Right cardiac atrium (tissue), 5 donors: Measurements from ENCODE around the gene FSTL4. TPM values are rescaled to one million over a fixed set of nuclear protein-coding genes. Genes with fewer than 3 reads are reported as not detected.
A peak's percentile ranks its signal among the peaks of the same experiment; 100 is the strongest.

Experiments
- ATAC-seq, 2 donors: fragments of 200-7000 bp; cut with Tn5 transposase; one replicate each; pipeline versions ENCODE4 v1.8.0 to v1.9.1; 2020; ENCODE audit warnings: moderate library complexity in 2 of 2, mild to moderate bottlenecking in 1 of 2
- DNase-seq, 3 donors: peaks; one replicate each; pipeline ENCODE4 v3.0.0-alpha.2; 2020
- H3K27ac ChIP-seq: one replicate; pipeline ENCODE4 v1.5.1; 2013; ENCODE audit warnings: mild to moderate bottlenecking, low read length, control low read depth, moderate library complexity
- H3K27me3 ChIP-seq: one replicate; pipeline ENCODE4 v1.6.1; 2013; ENCODE audit not compliant: control insufficient read depth, insufficient read depth
- H3K4me1 ChIP-seq: one replicate; pipeline ENCODE4 v1.6.1; 2013; ENCODE audit warnings: low read length; ENCODE audit not compliant: control insufficient read depth, insufficient read depth
- H3K4me3 ChIP-seq: one replicate; pipeline ENCODE4 v1.5.1; 2013; ENCODE audit warnings: low read length, control low read depth
- H3K9me3 ChIP-seq: one replicate; pipeline ENCODE4 v1.6.1; 2013; ENCODE audit warnings: low read length; ENCODE audit not compliant: control insufficient read depth
- WGBS: extraction: QIAGEN DNeasy Blood & Tissue Kit; methylation state at CpG from one replicate; pipeline ENCODE4 v1.1.7; 2013; 5-methylcytosine and 5-hydroxymethylcytosine counted together
- intact Hi-C, 4 donors: fragments of 100-400 bp; cut with DNase I; formaldehyde crosslinking; loops; one replicate each; pipeline versions ENCODE4 v1.11.0 to v1.14.0; 2022 to 2023
- polyA plus RNA-seq: library from polyadenylated mRNA; stranded (reverse); fragments of 200-250 nt; gene quantifications from one replicate; pipeline ENCODE4 v1.2.3, GENCODE V29; 2013
- total RNA-seq, 4 donors: library from RNA; stranded (reverse); fragmentation: NEBNext Ultra II Directional; extraction: Animal tissue kit (Norgen Biotek cat#: 25700); gene quantifications; one replicate each; pipeline ENCODE4 v1.2.1, GENCODE V29; 2021
- donor health status: healthy with polysubstance abuse.
- donor health status: DM: no; HTN: yes; CAD: no.
- donor health status: DM: no; HTN: no; CAD: no.
- donor health status: DM: no; HTN: yes; CAD: no; lungs with severe emphysema.
- donor health status: DM: yes; HTN: yes; CAD: no.

FSTL4 gene
- total and polyA plus RNA-seq, 5 donors: not detected

DNA sequence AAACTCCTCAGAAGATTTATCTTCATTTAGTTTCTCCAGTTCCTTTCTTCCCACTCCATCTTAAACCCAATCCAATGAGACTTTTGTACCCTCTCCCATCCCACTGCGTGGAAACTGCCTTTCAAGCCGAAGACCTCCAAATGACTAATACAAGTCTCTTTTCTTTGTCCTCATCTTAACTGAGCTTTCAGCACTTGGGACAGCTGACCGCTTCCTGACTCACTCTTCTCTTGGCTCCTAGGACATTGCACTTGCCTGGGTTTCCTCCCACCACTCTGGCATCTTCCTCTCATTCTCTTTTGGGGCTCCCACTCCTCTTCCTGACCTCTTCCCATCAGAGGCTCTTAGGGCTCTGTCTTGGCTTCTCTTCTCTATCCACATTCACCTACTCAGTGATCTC lies 316.8 kb downstream of the FSTL4 start:
- no peaks in the 10 kb centered on the region for H3K9me3 ChIP-seq
- no peaks in the 10 kb centered on the region for H3K27me3 ChIP-seq
- intact Hi-C loops: no loop called here
- H3K27ac ChIP-seq: no peak overlapping the region
- 74% methylated on average over 3 of the region's 3 CpGs for WGBS
- ATAC-seq: no peak
- no peak for DNase-seq
- no peak overlapping the region for H3K4me3 ChIP-seq
- no peaks in the 10 kb centered on the region for H3K4me1 ChIP-seq

- DNase-seq: no peak
- intact Hi-C loops: no loop called here
Measured at GRCh38 chr5:133294380-133294779, 318.0 kb downstream of the FSTL4 start.

DNA sequence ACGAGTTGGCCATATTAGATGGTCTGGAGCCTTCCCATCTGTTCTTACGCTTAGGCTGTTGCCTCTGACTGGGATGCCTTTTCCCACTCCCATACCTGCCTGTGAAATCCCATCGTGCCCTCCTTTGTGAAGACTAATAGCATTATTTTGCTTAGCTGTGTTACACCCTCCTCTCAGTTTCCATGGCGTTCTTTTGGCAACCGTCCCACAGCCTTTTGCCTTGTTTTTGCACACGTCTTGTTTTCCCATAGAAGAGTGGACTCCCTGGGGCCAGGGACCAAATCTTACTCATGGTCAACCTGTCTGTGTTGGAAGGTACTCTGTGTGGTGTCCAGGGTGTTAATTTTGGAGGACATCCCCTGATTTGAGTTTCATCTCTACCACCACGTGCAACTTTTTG lies 318.4 kb downstream of the FSTL4 start:
- H3K9me3 ChIP-seq: no peaks in the 10 kb centered on the region
- no peaks in the 10 kb centered on the region for H3K4me1 ChIP-seq
- WGBS: 72% methylated on average over 7 of the region's 7 CpGs
- no peaks in the 10 kb centered on the region for H3K27me3 ChIP-seq
- ATAC-seq: no peak
- no peak for DNase-seq
- H3K4me3 ChIP-seq: no peak overlapping the region
- intact Hi-C loops: no loop called here
- H3K27ac ChIP-seq: no peak overlapping the region

More at GRCh38 chr5:133294380-133294779, 318.0 kb downstream of the FSTL4 start:
- Histone ChIP-seq H3K4me1 (no peaks in the 10 kb centered on the region), H3K27ac (no peak overlapping the region), H3K4me3 (no peak overlapping the region), H3K27me3 (no peaks in the 10 kb centered on the region), H3K9me3 (no peaks in the 10 kb centered on the region)
- WGBS: 82% methylated on average over 3 of the region's 3 CpGs
- ATAC-seq: no peak

DNA sequence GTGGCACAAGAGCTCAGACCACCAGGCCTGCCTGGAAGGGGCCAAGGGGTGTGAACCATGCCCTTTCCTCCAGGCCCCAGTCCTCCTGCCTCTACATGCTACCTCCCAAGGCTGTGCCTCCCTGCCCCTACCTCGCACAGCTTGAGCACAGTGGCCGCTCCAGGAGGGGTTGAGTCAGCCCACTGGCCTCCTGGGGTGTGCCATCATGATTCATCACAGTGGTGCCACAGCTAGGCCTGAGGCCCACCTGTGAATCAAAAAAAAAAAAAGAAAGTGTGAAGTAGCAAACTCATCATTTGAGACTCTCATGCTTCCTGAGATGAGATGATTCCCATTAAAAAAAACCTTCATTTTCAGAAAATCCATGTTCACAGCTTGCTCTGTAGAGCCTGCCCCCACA lies 320.0 kb downstream of the FSTL4 start:
- no peak overlapping the region for H3K4me3 ChIP-seq
- no peaks in the 10 kb centered on the region for H3K27me3 ChIP-seq
- H3K4me1 ChIP-seq: no peaks in the 10 kb centered on the region
- DNase-seq (no peak), ATAC-seq (no peak)
- no peaks in the 10 kb centered on the region for H3K9me3 ChIP-seq
- intact Hi-C loops: no loop called here
- 64% methylated on average over 2 of the region's 2 CpGs for WGBS
- no peak overlapping the region for H3K27ac ChIP-seq

GRCh38 chr5:133291524-133291923 lies 320.8 kb downstream of the FSTL4 start:
- Histone ChIP-seq H3K9me3 (no peaks in the 10 kb centered on the region), H3K4me3 (no peak overlapping the region), H3K27me3 (no peaks in the 10 kb centered on the region), H3K27ac (no peak overlapping the region), H3K4me1 (no peaks in the 10 kb centered on the region)
- WGBS: 87% methylated on average over 4 of the region's 4 CpGs
- intact Hi-C loops: no loop called here
- DNase-seq (no peak), ATAC-seq (no peak)

- H3K27me3 ChIP-seq: no peaks in the 10 kb centered on the region
- intact Hi-C loops: no loop called here
- WGBS: 79% methylated on average over 17 of the region's 17 CpGs
- H3K27ac ChIP-seq: no peak overlapping the region
- H3K4me1 ChIP-seq: no peaks in the 10 kb centered on the region
- DNase-seq (no peak), ATAC-seq (no peak)
- H3K9me3 ChIP-seq: no peaks in the 10 kb centered on the region
- H3K4me3 ChIP-seq: no peak overlapping the region
Measured at GRCh38 chr5:133290669-133291240, 321.6 kb downstream of the FSTL4 start.

DNA sequence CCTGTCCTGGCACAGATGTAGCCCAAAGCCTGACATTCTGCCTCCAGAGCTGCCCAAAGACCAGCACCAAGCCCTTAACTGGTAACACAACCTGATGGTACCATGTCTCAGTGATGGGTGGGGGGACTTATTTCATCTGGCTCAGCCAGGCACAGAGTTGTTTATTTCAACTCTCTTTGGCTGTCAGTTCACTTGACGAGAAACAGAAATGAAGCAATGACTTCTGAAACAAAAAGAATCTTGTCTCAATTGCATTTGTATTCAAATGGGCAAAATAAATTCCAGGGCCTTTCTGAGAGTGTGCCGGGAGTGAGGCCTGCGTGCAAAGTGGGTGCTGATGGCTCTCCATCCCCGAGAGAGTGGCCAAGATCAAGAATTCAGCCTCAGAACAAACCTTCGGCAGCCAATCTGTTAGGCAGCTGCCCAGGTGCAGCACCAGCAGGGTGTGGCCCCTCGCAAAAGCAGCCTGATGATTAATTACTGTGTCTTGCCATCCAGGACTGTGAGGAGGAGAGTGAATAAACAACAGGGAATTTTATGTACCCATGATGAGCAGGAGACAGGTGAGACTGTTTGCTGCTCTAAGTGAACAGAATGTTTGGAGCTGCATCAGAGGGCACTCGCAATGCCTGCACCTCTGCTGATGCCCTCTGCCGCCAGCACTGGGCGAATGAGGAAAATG lies 322.5 kb downstream of the FSTL4 start:
- no peak overlapping the region for H3K27ac ChIP-seq
- H3K9me3 ChIP-seq: no peaks in the 10 kb centered on the region
- DNase-seq: no peak
- intact Hi-C loops: no loop called here
- no peak for ATAC-seq
- H3K4me3 ChIP-seq: no peak overlapping the region
- 61% methylated on average over 9 of the region's 9 CpGs for WGBS
- H3K4me1 ChIP-seq: no peaks in the 10 kb centered on the region
- H3K27me3 ChIP-seq: no peaks in the 10 kb centered on the region

- ATAC-seq (peak in 1 of 2 donors; percentile 43), DNase-seq (no peak)
- intact Hi-C loops: no loop called here
- 76% methylated on average over 3 of the region's 3 CpGs for WGBS
- Histone ChIP-seq H3K4me3 (no peak overlapping the region), H3K4me1 (no peaks in the 10 kb centered on the region), H3K9me3 (no peaks in the 10 kb centered on the region), H3K27ac (no peak overlapping the region), H3K27me3 (no peaks in the 10 kb centered on the region)
Measured at GRCh38 chr5:133287500-133287899, 324.8 kb downstream of the FSTL4 start.

- 94% methylated on average over 3 of the region's 3 CpGs for WGBS
- Histone ChIP-seq H3K27me3 (no peaks in the 10 kb centered on the region), H3K4me3 (no peak overlapping the region), H3K27ac (no peak overlapping the region), H3K4me1 (no peaks in the 10 kb centered on the region), H3K9me3 (no peaks in the 10 kb centered on the region)
- DNase-seq (no peak), ATAC-seq (no peak)
- intact Hi-C loops: no loop called here
Measured at GRCh38 chr5:133286483-133286882, 325.9 kb downstream of the FSTL4 start.

GRCh38 chr5:133285583-133286021 lies 326.7 kb downstream of the FSTL4 start:
- DNase-seq (peak; percentile 19 to 68 (median 66)), ATAC-seq (peak; percentile 54 to 81)
- Histone ChIP-seq H3K27me3 (no peaks in the 10 kb centered on the region), H3K9me3 (no peaks in the 10 kb centered on the region), H3K4me3 (no peak overlapping the region), H3K4me1 (no peaks in the 10 kb centered on the region), H3K27ac (no peak overlapping the region)
- 53% methylated on average over 7 of the region's 7 CpGs for WGBS
- intact Hi-C loops: no loop called here

GRCh38 chr5:133284306-133284705 lies 328.0 kb downstream of the FSTL4 start:
- H3K4me1 ChIP-seq: no peaks in the 10 kb centered on the region
- no peak overlapping the region for H3K27ac ChIP-seq
- ATAC-seq: no peak
- no peaks in the 10 kb centered on the region for H3K27me3 ChIP-seq
- 77% methylated on average over 3 of the region's 3 CpGs for WGBS
- no peak overlapping the region for H3K4me3 ChIP-seq
- DNase-seq: no peak
- intact Hi-C loops: no loop called here
- H3K9me3 ChIP-seq: no peaks in the 10 kb centered on the region
